HuH-7 (cell line): ENCODE measurements around the gene USP48.
A peak's percentile ranks its signal among the peaks of the same experiment; 100 is the strongest.
"Not testable (repeated sequence)": the region's sequence is repeated elsewhere in the genome, so short reads cannot be mapped to it uniquely, and the experiment has no call there.

Source experiments
- DNase-seq: peaks from one replicate; pipeline ENCODE4 v3.0.0; 2011; ENCODE audit warnings: low spot score

USP48 gene

DNA sequence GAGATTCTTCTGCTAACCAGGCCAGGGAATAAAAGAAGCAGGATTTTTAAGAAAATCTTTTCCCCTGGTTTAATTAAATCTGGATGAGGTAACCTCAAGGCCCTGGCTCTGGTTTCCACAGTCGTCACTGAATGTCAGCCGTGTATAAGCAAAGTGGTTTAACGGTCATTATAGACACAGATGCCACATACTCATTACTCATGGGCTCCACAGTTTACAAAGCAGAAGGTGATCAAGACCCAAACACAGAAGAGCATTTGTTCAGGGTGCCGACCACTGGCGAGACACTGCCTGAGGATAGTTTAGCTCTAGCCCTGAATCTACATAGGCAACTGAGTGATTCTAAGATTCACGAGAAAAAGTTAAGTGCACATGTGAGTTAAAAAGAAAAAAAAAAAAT is 86.0 kb downstream of the USP48 start:
- no peak for DNase-seq

DNA sequence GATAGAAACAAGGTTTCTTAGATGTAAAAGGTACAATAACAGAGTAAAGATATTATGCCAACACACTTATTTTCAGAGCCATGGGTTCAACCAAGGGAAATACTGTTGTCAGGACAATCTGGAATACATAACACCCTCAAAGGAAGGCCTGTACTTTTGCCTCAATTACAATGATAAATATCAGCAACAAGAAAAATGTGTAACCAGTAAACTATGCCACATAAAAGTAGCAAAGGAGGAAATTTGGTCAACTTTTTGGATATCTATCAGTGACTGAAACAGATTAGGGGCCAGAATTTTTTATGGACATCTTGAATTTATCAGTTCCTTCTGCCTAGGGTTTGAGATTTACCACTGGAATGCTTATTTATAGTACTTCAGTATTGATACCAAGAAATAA is 89.2 kb downstream of the USP48 start:
- DNase-seq, result no peak

GRCh38 chr1:21691739-21692138 is 91.2 kb downstream of the USP48 start:
- no peak for DNase-seq

- no peak for DNase-seq
These were observed 93.1 kb downstream of the USP48 start for GRCh38 chr1:21689661-21690372.

DNA sequence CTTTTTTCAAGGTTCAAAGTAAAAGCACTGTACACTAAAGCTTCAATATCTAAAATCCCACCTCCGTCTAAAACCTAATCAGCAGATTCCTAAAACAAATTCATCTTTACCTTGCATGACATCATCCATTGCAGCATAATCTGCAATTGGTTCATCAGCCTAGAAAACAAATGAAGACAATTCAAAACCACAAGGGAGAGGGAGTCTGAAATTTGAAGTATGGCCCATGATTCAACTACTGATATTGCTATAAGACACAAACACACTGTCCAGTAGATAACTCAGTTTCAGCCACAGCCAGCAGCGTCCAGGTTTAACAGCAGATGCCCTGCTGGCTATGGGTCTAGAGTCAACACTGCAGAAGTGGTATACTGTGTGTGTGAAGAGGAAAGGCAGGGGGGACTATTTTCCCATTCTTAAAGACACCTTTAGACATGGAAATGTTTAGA is 95.8 kb downstream of the USP48 start:
- DNase-seq, result no peak

GRCh38 chr1:21685946-21686678 is 96.8 kb downstream of the USP48 start:
- no peak for DNase-seq

DNA sequence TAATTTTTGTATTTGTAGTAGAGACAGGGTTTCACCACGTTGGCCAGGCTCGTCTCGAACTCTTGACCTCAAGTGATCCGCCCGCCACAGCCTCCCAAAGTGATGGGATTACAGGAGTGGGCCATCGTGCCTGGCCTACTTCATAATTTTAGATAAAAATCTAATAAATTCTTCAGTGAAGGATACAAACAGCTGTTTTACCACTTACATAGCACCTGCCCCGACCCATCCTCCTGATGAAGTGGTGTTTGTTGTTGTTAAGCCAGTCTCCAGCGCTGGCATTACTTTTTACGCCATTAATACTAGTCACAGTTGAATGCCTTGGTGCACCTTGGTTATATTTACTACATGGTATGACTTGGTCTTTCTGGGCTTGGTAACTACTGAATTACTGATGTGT is 101.5 kb downstream of the USP48 start:
- no peak for DNase-seq

GRCh38 chr1:21680918-21681317 is 102.0 kb downstream of the USP48 start:
- DNase-seq, result no peak

DNA sequence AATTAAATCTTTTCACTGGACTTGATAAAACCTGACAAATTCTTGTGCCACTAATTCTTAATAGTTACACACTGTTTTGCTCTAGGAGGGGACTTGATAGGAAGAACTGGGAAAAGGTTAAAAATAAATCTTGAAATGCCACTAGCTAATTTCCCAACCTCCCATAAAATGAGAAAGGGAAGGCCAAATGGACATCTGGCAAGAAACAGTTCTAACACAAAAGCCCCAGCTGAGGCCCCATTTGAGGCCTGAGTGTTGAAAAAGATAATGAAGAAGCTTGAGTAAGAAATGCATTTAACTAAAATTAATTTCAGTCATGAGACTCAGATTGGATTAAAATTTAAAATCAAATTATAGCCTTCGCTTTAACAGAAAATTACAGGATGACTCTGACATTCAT is 102.6 kb downstream of the USP48 start:
- no peak for DNase-seq

DNA sequence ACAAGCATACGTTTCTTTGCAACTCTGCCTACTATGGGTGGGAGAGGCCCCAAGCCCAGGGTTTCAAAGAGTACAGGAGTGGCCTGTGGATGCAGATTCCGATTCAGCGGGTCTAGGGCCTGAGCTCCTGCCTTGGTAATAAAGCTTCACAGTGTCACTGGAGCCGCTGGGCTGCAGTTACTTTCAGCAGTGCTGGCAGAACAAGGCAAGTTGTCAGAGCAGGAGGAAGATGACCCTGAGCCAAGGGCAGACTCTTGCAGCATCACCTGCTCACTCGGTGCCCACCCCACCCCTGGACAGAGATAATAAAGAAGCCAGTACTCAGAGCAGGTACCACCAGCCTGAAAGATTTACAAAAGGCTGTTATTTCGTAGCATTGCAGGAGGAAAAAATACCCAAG is 105.8 kb downstream of the USP48 start:
- DNase-seq, result no peak

GRCh38 chr1:21674957-21675356 is 108.0 kb downstream of the USP48 start:
- no peak for DNase-seq

DNA sequence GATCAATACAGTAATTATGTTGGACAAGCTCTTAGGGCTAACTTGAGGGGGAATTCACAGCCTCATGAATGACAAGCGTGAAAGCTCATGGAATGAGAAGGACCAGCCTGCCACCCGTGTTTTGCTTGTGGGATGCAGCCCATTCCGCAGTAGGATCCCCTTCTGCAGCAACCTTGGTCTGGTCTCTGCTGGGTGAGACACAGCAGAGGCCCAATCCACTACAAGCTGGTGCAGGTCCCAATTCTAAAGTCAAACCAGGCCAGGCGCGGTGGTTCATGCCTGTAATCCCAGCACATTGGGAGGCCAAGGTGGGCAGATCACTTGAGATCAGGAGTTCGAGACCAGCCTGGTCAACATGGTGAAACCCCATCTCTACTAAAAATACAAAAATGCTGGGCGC is 109.1 kb downstream of the USP48 start:
- not testable (repeated sequence) for DNase-seq

GRCh38 chr1:21673277-21673780 is 109.6 kb downstream of the USP48 start:
- DNase-seq, result no peak

DNA sequence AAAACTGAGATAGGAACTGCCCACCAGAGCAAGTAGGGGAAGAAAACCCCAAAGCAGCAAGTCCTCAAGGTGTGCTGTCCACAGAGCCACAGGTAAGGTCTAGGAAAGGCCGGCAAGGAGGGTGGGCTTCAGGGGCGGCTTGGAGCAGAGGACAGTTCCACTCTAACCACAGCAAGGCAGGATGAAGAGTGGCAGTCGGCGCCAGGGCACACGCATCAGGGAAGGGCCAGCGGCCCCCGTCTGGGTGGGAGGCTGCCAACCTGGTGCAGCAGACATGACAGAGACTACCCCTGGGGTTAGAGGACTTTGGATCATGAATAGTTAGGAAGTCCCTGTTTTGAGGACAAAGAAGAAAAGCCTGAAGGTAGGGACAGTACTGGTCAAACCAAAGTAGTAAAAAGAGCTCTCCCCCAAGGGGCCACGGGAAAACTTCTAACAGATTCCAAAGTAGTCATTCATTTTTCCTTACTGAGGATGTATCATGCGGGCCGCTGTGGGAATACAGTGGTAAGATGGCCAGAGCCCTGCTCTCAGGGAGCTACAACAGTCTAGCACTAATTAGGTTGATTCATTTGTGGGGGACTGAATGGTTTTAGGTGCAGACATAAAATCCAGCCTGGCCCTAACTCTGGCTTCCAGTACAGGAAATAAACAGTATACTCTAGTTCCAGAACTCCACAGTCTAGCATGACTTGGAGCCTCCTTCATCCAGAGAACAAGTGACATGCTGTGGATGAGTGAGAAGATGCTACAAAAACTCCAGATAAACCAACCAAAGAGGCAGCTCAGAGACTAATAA is 110.3 kb downstream of the USP48 start:
- DNase-seq, result no peak

GRCh38 chr1:21671915-21672314 is 111.0 kb downstream of the USP48 start:
- DNase-seq, result no peak

- no peak for DNase-seq
These were observed 111.7 kb downstream of the USP48 start for GRCh38 chr1:21670956-21671902.

DNA sequence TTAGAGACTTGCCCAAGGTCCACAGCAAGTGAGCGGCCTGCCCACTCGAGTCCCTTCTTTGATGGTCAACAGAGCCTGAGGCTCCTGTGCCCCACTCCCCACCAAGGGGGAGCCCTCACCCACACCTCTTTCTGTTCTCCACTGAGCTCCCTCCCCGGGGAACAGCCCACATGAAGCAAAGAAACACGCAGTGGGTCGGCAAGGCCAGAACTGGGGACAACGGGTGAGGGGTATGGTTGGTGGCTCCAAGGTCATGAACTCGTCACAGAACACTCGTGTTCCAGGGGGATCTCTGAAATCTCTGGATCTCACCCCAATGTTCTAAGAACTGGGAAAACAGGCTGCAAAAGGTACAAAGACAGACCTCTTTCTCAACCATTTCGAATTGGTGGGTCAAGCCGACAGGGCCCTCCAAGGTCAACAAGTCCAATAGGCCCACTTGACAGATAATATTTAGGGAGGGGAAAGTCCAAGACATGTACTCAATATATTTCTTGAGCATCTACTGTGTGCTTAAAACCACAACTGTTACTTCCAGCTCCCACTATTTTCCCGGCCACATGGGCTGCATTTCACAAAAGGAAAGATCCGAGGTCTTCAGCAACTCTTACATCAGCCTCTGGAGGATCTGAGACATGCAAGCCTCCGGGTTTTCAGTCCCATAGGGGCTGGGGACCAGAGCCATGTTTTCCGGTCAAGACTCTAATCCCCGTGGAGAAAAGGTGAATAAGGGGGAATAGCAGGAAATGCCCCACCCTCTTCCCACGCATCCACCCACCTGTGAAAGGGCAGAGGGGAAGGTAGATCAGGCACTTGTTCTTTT is 112.7 kb downstream of the USP48 start:
- DNase-seq, result no peak

- DNase-seq, result peak; percentile 82
These were observed 113.5 kb downstream of the USP48 start, which contains the start of gene RAP1GAP for GRCh38 chr1:21669258-21670058. Gene RAP1GAP (minus strand): TSS chr1:21669357. CDS start chr1:21620032, 49,325 bp downstream.

DNA sequence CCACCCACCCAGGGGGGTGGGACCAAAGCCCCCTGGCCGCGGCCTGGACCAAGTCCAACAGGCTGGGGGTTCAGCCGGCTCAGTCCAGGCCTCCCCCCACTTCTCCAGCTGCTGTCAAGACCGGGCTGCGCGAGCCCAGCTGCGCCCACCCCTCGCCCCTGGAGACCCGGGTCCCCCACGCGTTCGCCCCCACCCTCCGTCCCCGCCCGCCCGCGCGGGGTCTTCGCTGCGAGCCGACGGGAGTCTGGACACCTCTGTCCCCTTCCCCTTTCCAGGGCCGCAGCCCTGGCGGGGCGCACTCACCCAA is 114.0 kb downstream of the USP48 start:
- DNase-seq, result no peak
